A673 (cell line): ENCODE results near the gene SLC36A3. TPM values are rescaled to one million over a fixed set of nuclear protein-coding genes. Genes with fewer than 3 reads are reported as not detected.
"Not testable (repeated sequence)": the region's sequence is repeated elsewhere in the genome, so short reads cannot be mapped to it uniquely, and the experiment has no call there.

Source experiments
- BruUV-seq: library from RNA; stranded (reverse); fragments of 400-500 nt; replicated peaks from 2 replicates; lab custom pipeline; 2021; lab: Mats Ljungman, UMichigan
- CTCF ChIA-PET: fragments of 300-600 bp; sonication (Branson Sonifier 250); formaldehyde crosslinking; loops from one replicate; lab custom pipeline; 2022; ENCODE audit warnings: antibody characterized with exemption; lab: Charles Lee
- POLR2A ChIA-PET: fragments of 300-600 bp; sonication (Branson Sonifier 250); formaldehyde crosslinking; loops from one replicate; lab custom pipeline; 2022; ENCODE audit warnings: antibody characterized with exemption; ENCODE audit not compliant: low non-redundant PET; lab: Charles Lee
- DNase-seq: peaks from one replicate; pipeline ENCODE4 v3.0.0-alpha.2; 2015; ENCODE audit warnings: low spot score
- H3K27ac ChIP-seq: fragments of 200-600 bp; sonication (generic); 2 replicates; pipeline ENCODE4 v1.5.1; 2016; ENCODE audit warnings: mixed run types, low read depth, mild to moderate bottlenecking, mixed read lengths, antibody characterized with exemption, low read length; ENCODE audit not compliant: poor library complexity, severe bottlenecking
- H3K27me3 ChIP-seq: fragments of 200-600 bp; sonication (generic); replicated peaks from 2 replicates; pipeline ENCODE4 v1.6.1; 2017; ENCODE audit warnings: mixed run types, low read depth, mild to moderate bottlenecking, mixed read lengths, antibody characterized with exemption, low read length; ENCODE audit not compliant: insufficient read depth, poor library complexity
- H3K36me3 ChIP-seq: fragments of 200-600 bp; sonication (generic); 2 replicates; pipeline ENCODE4 v1.6.1; 2016; ENCODE audit warnings: mixed run types, mild to moderate bottlenecking, mixed read lengths, antibody characterized with exemption, low read length; ENCODE audit not compliant: insufficient read depth, poor library complexity, severe bottlenecking
- H3K4me1 ChIP-seq: fragments of 200-600 bp; sonication (generic); 2 replicates; pipeline ENCODE4 v1.6.1; 2017; ENCODE audit warnings: mixed run types, mild to moderate bottlenecking, mixed read lengths, antibody characterized with exemption, low read length; ENCODE audit not compliant: insufficient read depth, poor library complexity, severe bottlenecking
- H3K4me3 ChIP-seq: fragments of 200-600 bp; sonication (generic); 2 replicates; pipeline ENCODE4 v1.5.1; 2016; ENCODE audit warnings: low read depth, mixed run types, mild to moderate bottlenecking, mixed read lengths, low read length; ENCODE audit not compliant: poor library complexity, severe bottlenecking
- H3K9me3 ChIP-seq: fragments of 200-600 bp; sonication (generic); 2 replicates; pipeline ENCODE4 v1.6.1; 2016; ENCODE audit warnings: mixed run types, low read depth, mild to moderate bottlenecking, mixed read lengths, antibody characterized with exemption, low read length; ENCODE audit not compliant: poor library complexity, severe bottlenecking
- CTCF ChIP-seq: fragments of 300-800, 200-600 bp; sonication (generic); conservative IDR thresholded peaks from 2 replicates; pipeline ENCODE4 v1.5.1; 2017; ENCODE audit warnings: low read depth, mild to moderate bottlenecking, antibody characterized with exemption, low read length, moderate library complexity, mixed read lengths
- EZH2 ChIP-seq: fragments of 200-600 bp; sonication (generic); IDR thresholded peaks from 2 replicates; pipeline ENCODE4 v1.6.1; 2017; ENCODE audit warnings: borderline replicate concordance, low read depth, mild to moderate bottlenecking, mixed read lengths, antibody characterized with exemption, low read length; ENCODE audit not compliant: poor library complexity, severe bottlenecking
- intact Hi-C: fragments of 100-400 bp; cut with micrococcal nuclease; formaldehyde crosslinking; loops from one replicate; pipeline ENCODE4 v1.10.0; 2022; ENCODE audit not compliant: unreplicated experiment
- total RNA-seq: library from RNA; stranded (reverse); gene quantifications from 2 replicates; pipeline ENCODE4 v1.2.3, GENCODE V29; 2021

SLC36A3 gene
- total RNA-seq, 1 experiment from 2014 or later = not detected

- CTCF ChIA-PET = no interaction called here
- BruUV-seq = no TSS peak
- POLR2A ChIA-PET = no interaction called here
- no peaks in the 10 kb centered on the region for H3K27me3 ChIP-seq
- no peaks in the 10 kb centered on the region for H3K4me1 ChIP-seq
- H3K27ac ChIP-seq = no peak overlapping the region
- DNase-seq = no peak
- H3K36me3 ChIP-seq = no peaks in the 10 kb centered on the region
- TF ChIP-seq CTCF = no peak
- no peak for TF ChIP-seq EZH2
- no peak overlapping the region for H3K4me3 ChIP-seq
- intact Hi-C loops = loop anchor here (10.0 kb wide), 1 partner anchor 238 kb away; no protein-coding TSS in a partner anchor
- no peaks in the 10 kb centered on the region for H3K9me3 ChIP-seq
Measured at GRCh38 chr5:151243127-151243526, 60.4 kb downstream of the SLC36A3 start.

DNA sequence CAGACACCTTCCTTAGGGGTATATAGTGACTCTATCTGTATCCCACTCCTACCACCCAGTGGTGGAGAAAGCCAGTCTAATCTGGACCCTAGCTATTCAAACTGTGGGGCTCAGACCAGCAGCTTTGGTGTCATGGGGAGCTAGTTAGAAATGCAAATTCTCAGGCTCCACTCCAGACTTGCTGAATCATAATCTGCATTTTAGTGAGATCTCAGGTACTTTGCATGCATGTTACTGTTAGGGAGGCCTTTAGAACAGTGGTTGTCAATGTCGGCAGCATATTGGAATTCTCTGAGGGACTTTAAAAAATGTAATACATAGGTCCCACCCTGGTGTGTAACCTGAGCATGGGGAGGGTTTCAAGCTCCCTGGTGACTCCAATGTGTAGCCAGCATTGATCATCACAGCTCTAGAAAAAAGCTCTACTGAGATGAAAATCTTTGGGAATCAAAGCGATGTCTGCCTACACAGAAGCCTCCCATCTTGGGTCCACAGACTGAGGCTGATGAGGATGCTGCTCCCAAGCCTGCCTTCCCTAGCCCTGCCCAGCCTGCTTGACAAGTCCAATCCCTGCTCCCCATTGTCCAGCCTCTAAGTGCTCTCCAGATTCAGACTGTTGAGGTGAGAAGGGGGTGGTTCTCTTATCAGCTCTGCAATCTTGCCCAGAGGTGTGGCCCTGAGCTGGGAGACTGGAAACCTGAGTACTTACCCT is 62.5 kb downstream of the SLC36A3 start:
- TF ChIP-seq CTCF (no peak), EZH2 (no peak)
- Histone ChIP-seq H3K4me3 (no peak overlapping the region), H3K27ac (no peak overlapping the region), H3K36me3 (no peaks in the 10 kb centered on the region), H3K4me1 (no peaks in the 10 kb centered on the region), H3K9me3 (no peaks in the 10 kb centered on the region), H3K27me3 (no peaks in the 10 kb centered on the region)
- intact Hi-C loops = loop anchor here (10.0 kb wide), 1 partner anchor 236 kb away; no protein-coding TSS in a partner anchor
- no peak for DNase-seq
- POLR2A ChIA-PET = no interaction called here
- BruUV-seq = no TSS peak
- CTCF ChIA-PET = interaction anchor here (0.5 kb wide), 2 partner anchors 11 to 188 kb away, joined by 5 to 8 read pairs; no protein-coding TSS in a partner anchor

- H3K9me3 ChIP-seq, H3K4me3 ChIP-seq, BruUV-seq, H3K4me1 ChIP-seq, H3K27me3 ChIP-seq, CTCF ChIA-PET, H3K27ac ChIP-seq, DNase-seq, POLR2A ChIA-PET, H3K36me3 ChIP-seq: not testable (repeated sequence)
- intact Hi-C loops = loop anchor here (10.0 kb wide), 1 partner anchor 236 kb away; no protein-coding TSS in a partner anchor
Measured at GRCh38 chr5:151240268-151240835, 63.2 kb downstream of the SLC36A3 start.
